GM19023 (cell line): ENCODE data around the gene BST1.
"Not testable (repeated sequence)": the region's sequence is repeated elsewhere in the genome, so short reads cannot be mapped to it uniquely, and the experiment has no call there.

Source experiments
- ATAC-seq: cut with Tn5 transposase; IDR thresholded peaks from one replicate; pipeline ENCODE4 v1.9.1; 2021; ENCODE audit warnings: mild to moderate bottlenecking, moderate library complexity; ENCODE audit not compliant: unreplicated experiment

BST1 gene

DNA sequence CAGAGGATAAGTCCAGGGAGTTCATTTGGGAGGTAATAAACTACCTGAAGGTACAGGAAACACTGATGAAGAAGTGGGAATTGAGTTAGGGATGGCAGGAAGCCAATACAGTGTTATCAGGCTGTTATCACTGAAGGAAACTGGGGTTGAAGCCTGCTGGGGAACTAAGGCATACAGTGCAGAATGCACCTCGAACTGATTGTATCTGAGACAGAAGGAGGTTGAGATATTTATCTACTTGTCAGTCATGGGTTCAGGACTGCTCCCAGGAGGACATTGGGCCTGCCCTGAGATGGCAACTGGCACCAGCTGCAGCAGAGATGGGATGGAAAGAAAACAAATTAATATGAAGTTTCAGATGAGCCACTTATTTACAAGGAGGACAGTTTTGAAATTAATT lies 39.8 kb downstream of the BST1 start:
- no peak for ATAC-seq

DNA sequence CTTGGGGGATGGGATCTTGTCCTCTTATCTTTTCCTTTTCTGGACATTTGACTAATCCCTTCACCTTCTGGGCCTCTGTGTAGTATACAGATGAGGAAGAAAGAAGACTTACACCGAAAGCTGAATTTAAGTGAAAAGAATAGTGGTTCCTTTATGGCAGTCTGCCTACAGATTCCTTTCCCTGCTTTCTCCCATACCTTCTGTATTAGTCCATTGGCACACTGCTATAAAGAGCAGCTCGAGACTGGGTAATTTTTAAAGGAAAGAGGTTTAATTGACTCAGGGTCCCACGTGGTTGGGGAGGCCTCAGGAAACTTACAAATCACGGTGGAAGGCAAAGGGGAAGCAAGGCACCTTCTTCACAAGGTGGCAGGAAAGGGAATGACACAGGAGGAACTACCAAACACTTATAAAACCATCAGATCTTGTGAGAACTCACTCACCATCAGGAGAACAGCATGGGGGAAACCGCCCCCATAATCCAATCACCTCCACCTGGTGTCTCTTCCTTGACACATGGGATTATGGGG lies 41.2 kb downstream of the BST1 start:
- no peak for ATAC-seq

DNA sequence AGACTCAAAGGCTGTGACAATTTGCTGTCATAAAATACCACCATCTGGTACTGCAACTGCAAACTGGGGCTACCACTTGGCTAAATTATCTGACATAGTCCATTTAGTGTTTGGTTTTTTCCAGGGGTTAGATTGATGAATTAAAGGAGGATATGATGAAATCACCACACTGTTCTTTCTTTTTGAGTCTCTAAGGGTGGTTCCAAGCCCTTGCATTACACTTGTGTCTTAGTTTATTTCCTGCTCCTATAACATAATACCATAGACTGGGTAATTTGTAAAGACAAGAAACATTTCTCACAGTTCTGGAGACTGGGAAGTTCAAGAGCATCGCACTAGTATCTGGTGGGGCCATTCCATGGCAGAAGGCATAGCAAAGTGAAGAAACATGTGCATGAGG lies 43.2 kb downstream of the BST1 start:
- no peak for ATAC-seq

DNA sequence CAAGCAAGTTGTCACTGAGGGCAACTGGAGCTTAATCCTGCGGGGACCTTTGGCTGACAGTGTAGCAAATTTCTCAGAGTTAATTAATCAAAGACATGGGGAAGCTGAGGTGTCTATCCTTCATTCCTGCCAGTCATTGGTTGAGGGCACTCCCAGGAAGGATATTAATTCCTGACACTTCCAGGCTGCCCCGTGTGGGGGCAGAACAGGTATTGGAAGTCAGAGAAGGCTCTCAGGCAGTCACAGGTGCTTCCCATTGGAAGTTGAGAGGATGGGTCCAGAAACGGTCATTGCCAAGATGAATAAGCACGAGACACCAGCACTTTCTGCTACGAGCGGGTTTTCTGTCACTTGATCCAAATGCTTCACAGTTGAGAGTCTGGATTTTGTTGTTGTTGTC lies 46.1 kb downstream of the BST1 start:
- no peak for ATAC-seq

DNA sequence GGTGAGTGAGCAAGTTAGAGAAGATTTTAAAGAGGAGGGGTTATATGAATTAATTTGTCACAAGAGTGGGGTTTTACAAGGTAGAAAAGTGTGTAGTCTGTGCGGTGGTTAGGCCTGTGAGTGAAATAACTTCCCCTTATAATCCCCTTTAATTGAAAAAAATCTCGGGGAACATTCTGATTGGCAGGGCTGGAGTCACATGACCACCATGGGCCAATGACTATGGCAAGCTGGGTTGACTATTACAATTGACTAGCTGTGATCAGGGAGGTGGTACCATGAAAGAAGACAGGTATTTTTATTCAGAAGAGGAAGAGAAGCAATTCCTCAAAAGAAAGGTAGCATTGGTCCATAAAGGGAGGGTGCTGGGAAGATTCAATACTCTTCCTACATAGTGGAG lies 48.3 kb downstream of the BST1 start:
- no peak for ATAC-seq

DNA sequence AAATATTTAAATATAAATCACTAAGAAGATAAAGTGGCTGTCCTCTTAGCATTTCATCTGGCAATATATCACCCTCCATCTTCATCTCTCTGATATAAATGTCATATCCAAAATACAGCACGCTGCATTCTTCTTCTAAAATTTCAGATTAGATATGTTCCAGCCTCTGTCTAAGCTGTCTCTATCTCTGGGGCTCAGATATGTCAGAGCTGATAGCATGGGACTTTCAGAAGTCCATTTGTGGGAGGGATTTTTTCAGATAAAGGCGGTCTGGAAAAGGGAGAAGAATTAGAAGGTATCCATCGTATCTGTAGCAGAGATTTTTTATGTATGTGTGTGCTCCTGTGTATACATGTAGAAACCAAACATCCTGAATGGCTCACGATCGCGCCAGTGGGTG lies 50.2 kb downstream of the BST1 start:
- no peak for ATAC-seq

DNA sequence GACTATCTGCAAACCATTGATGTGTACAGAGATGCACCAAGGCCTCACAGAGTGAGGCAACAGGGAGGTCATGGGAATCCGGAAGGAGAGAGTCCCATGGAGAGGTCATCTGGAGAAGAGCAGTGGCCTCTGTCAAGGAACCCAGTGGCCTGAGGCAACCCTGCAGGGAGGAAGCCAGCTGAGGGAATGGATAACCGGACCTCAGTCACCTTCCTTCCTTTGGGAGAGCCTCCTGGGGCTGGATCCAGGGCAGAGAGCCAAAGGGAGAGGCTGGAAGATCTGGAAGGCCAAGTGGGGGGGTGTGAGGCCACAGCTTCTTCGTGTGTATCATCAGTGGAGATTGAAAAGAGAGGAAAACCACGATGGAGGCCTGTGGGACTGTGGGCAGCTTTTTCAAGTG lies 50.9 kb downstream of the BST1 start:
- no peak for ATAC-seq

DNA sequence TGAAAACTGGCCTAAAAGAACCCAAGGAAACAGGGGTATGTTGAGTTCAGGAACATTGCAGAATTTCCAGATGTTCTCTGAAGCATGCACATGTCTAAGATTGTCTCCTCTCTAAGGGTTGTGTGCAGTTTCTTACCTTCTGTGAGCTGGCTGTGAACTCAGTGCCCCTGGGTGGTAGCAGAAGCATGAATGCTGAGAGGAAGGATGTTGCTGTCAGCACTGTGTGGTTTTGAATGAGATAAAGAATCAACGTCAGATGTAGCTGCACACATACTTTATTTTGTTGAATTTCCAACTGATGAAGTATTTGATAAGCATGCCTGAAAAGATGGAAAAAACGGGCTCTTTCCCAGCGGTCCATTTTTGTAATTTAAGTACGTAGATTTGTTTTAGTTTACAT lies 51.5 kb downstream of the BST1 start:
- no peak for ATAC-seq

DNA sequence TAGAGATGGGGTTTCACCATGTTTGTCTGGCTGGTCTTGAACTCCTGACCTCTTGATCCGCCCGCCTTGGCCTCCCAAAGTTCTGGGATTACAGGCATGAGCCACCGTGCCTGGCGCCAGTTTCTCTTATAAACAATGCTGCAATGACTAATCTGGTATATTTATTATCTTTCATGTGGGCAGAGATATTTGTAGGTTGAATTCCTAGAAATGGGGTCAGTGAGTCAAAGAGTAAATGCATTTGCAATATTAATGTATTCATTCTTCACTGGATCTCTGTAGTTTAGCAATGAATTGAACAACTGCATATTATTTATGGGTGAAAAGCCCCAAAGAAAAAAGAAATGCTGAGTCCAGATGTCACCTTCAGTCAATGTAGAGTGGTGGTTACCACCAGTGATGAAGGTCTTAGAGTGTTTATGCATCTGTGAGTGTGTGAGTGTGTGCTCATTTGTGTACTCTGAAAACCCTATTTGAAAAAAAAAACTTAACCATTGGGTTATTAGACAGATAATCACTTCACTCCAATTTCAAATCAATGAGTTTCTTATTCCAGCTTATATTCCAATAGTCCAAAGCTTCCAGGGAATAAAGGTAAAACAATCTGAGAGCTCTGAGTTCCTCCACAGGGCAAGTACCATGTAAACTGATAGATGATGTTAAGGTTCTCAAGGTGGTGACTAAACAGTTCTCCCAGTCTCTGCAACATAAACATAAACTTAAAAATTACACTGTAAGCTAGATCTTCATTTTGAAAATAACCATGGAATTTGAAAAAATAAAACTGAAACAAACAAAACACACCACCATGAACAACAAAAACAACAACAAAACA lies 52.7 kb downstream of the BST1 start:
- peak; percentile 43 for ATAC-seq

DNA sequence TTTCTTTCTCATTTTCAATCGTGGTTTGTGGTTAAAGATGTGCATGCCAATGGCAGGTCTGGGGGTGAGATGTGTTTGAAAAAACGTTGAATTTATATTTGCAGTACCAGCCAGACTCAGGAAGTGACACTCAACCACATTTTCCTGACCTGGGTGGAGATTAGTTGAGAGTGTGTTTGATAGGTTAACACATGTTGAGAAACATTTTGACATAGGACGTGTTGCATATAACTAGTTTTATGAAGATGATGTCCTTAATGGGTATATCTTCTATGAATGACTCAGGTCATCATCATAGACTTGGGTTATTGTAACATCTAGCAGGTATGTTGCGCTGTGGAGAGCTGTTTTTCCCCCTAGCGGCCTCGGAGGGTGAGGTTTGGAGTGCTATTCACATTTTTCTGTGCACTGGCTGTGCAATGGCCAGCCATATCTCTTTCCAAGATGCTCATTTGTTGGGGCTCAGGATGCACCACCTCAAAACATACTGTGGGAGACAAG lies 53.5 kb downstream of the BST1 start:
- peak; percentile 72 for ATAC-seq

DNA sequence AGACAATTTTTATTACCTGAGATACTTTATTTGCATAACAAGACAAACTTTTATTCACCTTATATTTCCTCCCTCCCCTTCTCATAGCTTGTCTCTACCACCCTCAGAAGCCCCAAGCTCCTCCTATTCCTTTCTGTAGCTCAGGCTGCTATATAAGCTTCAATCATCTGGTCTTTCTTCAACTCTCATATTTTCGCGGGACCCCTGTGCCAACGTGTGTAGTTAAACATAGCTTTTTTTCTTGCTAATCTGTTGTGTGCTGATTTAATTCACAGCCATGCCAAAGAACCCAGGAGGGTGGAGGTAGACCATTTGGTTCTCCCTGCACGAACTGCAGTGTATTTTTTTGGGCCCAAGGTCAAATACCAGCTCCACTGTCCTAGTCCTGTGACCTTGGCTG lies 54.2 kb downstream of the BST1 start:
- ATAC-seq = no peak

DNA sequence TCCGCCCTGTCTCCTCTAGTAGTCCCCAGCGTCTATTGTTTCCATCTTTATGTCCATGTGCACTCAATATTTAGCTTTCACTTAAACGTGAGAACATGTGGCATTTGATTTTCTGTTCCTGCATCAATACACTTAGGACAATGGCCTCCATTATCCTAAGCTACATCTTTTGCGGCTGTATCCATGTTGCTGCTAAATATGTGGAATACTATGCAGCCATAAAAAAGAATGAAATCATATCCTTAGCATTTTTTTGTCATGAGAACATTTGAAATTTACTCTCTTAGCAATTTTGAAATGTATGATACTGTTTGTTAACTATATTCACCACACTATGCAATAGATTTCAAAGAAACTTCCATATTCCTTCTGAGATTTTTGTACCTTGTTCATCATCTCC lies 55.4 kb downstream of the BST1 start:
- no peak for ATAC-seq

DNA sequence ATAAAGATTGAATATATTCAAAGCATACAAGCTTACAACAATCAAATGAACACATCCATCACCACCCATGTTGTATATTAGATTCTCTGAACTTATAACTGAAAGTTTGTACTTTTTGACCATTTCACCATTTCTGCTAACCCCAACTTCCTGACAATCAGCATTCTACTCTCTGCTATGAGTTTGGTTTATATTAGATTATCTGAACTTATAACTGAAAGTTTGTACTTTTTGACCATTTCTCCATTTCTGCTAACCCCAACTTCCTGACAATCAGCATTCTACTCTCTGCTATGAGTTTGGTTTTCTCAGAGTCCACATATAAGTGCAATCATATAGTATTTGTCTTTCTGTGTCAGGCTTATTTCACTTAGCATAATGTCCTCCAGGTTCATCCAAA lies 59.6 kb downstream of the BST1 start:
- not testable (repeated sequence) for ATAC-seq

DNA sequence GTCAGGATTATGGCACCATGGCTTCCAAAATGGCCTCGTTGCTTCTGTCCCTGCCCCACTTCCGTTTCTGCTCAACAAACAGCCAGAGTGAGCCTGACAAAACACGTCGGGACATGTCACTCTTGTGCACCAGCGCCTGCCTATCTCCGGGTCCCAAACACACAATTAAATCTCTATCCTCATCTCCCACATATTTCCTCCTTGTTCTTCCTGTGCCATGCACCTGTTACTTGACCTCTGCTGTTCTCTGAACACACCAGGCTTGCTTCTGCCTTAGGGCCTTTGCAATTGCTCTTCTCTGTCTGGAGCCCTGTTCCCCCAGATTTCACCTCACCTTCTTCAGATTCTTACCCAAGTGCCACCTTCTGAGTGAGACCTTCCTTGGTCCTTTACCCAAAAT lies 62.5 kb downstream of the BST1 start:
- ATAC-seq = no peak

DNA sequence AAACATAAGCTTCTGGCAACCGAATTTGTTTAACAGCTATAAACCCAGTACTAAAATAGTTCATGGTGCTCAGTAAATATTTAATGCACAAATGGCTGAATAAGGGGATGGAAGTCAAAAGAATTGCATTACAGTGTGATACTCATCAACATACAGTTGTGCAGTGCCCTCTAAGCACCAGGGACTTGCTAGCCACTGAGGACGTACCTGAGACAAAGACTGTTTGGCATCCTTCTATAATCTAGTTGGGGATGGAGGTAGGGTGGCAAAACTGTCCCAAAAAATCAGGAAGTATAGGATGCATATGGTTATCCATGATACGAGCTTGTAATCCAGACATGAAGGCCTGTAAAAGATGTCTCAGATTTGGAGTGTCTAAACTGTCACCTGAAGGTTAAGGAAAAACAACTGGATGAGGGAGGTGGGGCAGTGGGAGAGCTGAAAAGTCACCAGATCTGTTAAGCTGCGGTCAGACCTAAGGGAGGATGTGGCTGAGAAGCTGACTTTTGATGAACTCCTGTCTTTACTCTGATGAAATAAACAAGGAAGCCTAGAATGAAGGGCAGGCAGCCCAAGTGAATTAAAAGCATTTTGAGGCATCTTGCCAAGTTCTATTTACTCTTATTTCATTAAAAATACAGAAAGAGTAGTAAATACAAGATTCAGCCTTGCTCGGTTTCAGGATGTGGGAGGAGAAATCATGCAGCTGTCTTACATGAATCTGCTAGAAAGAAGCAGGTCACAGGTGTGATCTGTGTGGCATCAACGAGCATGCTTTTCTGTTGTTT lies 63.2 kb downstream of the BST1 start:
- peak; percentile 75 for ATAC-seq

DNA sequence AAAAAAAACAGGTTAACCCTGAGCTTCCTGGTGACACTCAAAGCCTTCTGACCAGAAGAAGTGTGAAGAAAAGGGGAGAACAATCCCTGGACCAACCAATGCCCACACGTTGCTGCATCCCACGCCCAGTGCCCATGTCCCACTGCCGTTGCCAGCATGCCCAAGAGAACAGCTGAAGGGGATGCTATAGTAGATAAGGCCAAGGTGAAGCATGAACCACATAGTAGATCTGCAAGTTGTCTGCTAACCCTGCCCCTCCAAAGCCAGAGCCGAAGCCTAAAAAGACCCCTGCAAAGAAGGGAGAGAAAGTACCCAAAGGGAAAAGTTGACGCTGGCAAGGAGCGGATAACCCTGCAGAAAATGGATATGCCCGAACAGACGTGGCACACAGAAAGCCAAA lies 64.0 kb downstream of the BST1 start:
- ATAC-seq = no peak

DNA sequence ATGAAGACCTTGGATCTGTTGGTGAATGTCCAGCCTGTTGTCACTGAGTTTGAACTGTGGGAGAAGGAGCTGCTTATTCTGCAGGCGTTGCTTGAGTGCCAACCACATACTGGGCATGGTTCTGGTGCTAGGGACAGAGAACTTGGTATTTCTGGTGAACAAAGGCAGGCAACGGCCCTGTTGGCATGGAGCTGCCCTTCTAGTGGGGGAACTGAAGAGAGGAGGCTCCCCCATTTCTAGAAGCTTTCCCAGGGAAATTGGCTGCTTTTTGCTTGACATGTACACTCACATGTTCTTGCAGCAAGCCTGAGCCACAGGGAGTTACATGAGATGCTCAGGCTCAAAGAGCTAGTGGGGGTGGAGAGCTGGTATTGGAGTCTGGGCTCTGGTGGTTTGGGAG lies 66.3 kb downstream of the BST1 start:
- no peak for ATAC-seq

DNA sequence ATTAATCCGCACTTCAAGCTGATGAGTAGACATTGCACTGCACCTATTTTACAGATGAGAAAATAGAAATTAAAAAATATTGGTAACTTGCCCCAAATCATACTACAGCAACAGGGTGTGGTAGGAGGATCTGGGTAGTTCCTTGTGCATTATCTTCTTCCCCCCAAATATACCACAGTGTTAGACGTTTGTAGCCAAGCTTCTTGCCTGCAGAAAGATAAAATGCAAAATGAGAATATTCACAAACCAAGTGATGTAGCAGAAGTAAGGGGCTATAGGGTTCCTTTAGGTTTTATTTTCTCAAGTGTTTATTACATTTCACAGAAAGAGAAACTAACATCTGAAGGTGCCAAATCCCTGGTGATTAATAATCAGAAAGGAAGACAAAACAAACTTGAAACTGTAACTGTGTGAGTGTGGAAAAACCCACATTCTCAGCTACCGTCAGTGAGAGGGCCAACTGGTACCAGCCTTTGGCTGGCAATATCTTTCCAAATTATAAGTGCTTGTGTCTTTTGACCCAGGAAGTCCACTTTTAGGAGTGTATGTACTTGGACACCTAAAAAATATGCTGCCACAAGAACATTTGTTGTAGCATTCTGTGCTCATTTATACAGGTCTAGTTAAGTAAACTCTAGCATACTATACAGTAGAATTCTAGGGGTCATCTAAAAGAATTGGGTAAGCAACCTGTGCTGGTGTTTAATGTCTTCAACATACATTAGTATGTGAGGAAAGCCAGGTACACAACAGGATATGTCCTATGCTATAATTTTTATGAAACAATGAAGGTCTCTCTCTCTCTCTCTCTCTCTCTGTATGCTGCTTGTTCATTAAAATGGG lies 68.6 kb downstream of the BST1 start:
- ATAC-seq = peak; percentile 65

DNA sequence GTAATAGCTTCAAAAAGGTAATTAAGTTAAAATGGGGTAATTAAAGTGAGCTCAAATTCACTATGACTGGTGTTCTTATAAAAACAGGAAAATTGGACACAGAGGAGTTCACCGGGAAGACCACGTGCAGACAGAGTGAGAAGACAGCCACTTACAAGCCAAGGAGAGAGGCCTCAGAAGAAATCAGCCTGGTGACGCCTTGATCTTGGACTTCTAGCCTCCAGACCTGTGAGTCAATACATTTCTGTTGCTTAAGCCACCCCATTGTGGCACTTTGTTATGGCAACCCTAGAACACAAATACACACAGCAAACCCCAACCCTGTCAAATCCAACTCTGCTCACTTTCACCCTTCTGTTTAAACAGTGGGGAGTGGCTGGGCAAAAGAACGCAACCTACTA lies 71.2 kb downstream of the BST1 start:
- ATAC-seq = no peak

DNA sequence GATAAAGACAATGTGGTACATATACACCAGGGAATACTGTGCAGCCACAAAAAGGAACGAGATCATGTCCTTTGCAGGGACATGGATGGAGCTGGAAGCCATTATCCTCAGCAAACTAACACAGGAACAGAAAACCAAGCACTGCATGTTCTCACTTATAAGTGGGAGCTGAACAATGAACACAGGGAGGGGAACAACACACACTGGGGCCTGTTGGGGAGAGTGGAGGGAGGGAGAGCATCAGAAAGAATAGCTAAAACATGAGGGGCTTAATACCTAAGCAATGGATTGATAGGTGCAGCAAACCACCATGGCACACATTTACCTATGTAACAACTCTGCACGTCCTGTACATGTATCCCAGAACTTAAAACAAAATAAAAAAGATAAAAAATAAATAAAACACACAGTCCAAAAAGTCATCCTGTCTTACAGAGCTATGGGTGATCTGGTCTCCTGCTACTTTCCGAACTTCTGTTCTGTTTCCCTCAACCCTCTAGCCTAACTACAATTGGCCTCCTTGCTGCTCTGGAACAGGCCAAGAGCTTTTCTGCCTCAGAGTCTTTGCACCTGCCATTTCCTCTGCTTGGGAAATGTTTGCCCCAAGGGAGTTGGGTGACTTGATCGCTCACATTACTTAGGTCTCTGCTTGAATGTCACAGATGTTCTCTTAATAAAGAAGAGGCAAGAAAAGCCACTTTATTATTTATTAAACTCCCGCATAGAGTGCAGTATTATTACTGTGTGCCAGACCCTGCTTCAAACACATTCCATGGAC lies 74.2 kb downstream of the BST1 start:
- no peak for ATAC-seq
